OCI-LY7 (cell line): ENCODE measurements around the gene FBRSL1. TPM values are rescaled to one million over a fixed set of nuclear protein-coding genes. Genes with fewer than 3 reads are reported as not detected.
"Not testable (repeated sequence)": the region's sequence is repeated elsewhere in the genome, so short reads cannot be mapped to it uniquely, and the experiment has no call there.

Experiments used
- BruUV-seq: library from RNA; stranded (reverse); fragments of 400-500 nt; replicated peaks from 2 replicates; lab custom pipeline; 2021; lab: Mats Ljungman, UMichigan
- CTCF ChIA-PET: fragments of 300-600 bp; sonication (Branson Sonifier 250); formaldehyde crosslinking; loops from one replicate; lab custom pipeline; 2022; ENCODE audit warnings: antibody characterized with exemption; ENCODE audit not compliant: unreplicated experiment; lab: Charles Lee
- POLR2A ChIA-PET: fragments of 300-600 bp; sonication (Branson Sonifier 250); formaldehyde crosslinking; loops from one replicate; lab custom pipeline; 2022; ENCODE audit warnings: antibody characterized with exemption; lab: Charles Lee
- DNase-seq: peaks from one replicate; pipeline ENCODE4 v3.0.0-alpha.2; 2015; ENCODE audit warnings: low spot score
- H2AFZ ChIP-seq: fragments of 200-600 bp; sonication (generic), shearing (Covaris generic); 2 replicates; pipeline ENCODE4 v1.6.1; 2014; ENCODE audit warnings: mild to moderate bottlenecking, antibody characterized with exemption, low read length, moderate library complexity
- H3K27ac ChIP-seq: fragments of 200-600 bp; sonication (generic); 2 replicates; pipeline ENCODE4 v1.5.1; 2014; ENCODE audit warnings: mixed run types, low read depth, mild to moderate bottlenecking, moderate library complexity, low read length, inconsistent platforms; ENCODE audit not compliant: poor library complexity, severe bottlenecking
- H3K36me3 ChIP-seq: fragments of 200-600 bp; sonication (generic); 2 replicates; pipeline ENCODE4 v1.6.1; 2014; ENCODE audit warnings: mild to moderate bottlenecking, antibody characterized with exemption, low read length, moderate library complexity, mixed read lengths; ENCODE audit not compliant: insufficient read depth
- H3K4me1 ChIP-seq: fragments of 200-600 bp; sonication (generic); 2 replicates; pipeline ENCODE4 v1.5.1; 2014; ENCODE audit warnings: mild to moderate bottlenecking, low read length; ENCODE audit not compliant: insufficient read depth, poor library complexity, severe bottlenecking
- H3K4me2 ChIP-seq: fragments of 200-600 bp; sonication (generic); 2 replicates; pipeline ENCODE4 v1.6.1; 2014; ENCODE audit warnings: mild to moderate bottlenecking, low read length
- H3K4me3 ChIP-seq: fragments of 200-600 bp; sonication (generic); 2 replicates; pipeline ENCODE4 v1.5.1; 2014; ENCODE audit warnings: mild to moderate bottlenecking, low read depth, low read length; ENCODE audit not compliant: poor library complexity, severe bottlenecking
- H3K79me2 ChIP-seq: fragments of 200-600 bp; sonication (generic); 2 replicates; pipeline ENCODE4 v1.6.1; 2016; ENCODE audit warnings: low read depth, mild to moderate bottlenecking, low read length, moderate library complexity, mixed read lengths; ENCODE audit not compliant: insufficient read depth
- H3K9me2 ChIP-seq: fragments of 200-600 bp; sonication (generic); 2 replicates; pipeline ENCODE4 v1.6.1; 2016; ENCODE audit warnings: mild to moderate bottlenecking, low read length, mixed read lengths; ENCODE audit not compliant: insufficient read depth
- H3K9me3 ChIP-seq: fragments of 200-600 bp; sonication (generic); 2 replicates; pipeline ENCODE4 v1.6.1; 2014; ENCODE audit warnings: mild to moderate bottlenecking, mixed run types, low read length, mixed read lengths
- H4K20me1 ChIP-seq: fragments of 200-600 bp; sonication (generic); 2 replicates; pipeline ENCODE4 v1.6.1; 2014; ENCODE audit warnings: mild to moderate bottlenecking, antibody characterized with exemption, low read length, moderate library complexity, mixed read lengths; ENCODE audit not compliant: insufficient read depth
- EZH2phosphoT487 ChIP-seq: fragments of 200-600 bp; sonication (generic); IDR thresholded peaks from 2 replicates; pipeline ENCODE4 v1.6.1; 2018; ENCODE audit warnings: low read depth, borderline replicate concordance, mild to moderate bottlenecking, mixed run types, antibody characterized with exemption, low read length, moderate library complexity, mixed read lengths
- intact Hi-C: fragments of 100-400 bp; cut with micrococcal nuclease; formaldehyde crosslinking; loops from one replicate; pipeline ENCODE4 v1.10.0; 2022; ENCODE audit not compliant: unreplicated experiment
- total RNA-seq, 2 experiments: library from RNA; depleted of rRNA in 1 of 2; stranded (reverse); fragments of >200 nt in 1 of 2; shearing (Covaris generic) in 1 of 2; gene quantifications; 2 replicates each; pipeline ENCODE4 v1.2.3, GENCODE V29; 2014 to 2022
- TF ChIP-seq, protein P1 (sequence below): fragments of 200-600 bp; sonication (generic); conservative IDR thresholded peaks from 2 replicates; pipeline ENCODE4 v1.5.1; 2014; ENCODE audit warnings: mild to moderate bottlenecking, antibody characterized with exemption, low read length, moderate library complexity, mixed read lengths

FBRSL1 gene
- total RNA-seq, 2 experiments from 2014 or later: 24.6 to 87.8 TPM

DNA sequence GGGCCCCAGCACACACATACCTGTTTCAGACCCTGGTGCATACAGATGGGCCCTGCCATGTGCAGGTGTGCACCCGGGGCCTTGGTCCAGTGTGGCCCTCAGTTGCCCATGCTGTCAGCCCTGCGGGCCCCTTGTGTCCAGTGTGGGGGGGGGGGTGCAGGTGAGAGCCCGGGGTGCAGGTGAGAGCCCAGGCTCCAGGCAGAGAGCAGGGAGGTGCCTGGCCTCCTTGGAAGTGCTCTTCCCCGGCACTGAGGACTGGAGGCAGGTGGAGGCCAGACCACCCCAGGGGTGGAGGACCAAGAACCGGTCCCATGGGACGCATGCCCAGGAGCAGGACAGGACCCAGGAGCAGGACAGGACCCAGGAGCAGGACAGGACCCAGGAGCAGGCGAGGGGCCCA, 40.9 kb downstream of the FBRSL1 start:
- no peak for TF ChIP-seq EZH2phosphoT487
- TF ChIP-seq, protein P1, sequence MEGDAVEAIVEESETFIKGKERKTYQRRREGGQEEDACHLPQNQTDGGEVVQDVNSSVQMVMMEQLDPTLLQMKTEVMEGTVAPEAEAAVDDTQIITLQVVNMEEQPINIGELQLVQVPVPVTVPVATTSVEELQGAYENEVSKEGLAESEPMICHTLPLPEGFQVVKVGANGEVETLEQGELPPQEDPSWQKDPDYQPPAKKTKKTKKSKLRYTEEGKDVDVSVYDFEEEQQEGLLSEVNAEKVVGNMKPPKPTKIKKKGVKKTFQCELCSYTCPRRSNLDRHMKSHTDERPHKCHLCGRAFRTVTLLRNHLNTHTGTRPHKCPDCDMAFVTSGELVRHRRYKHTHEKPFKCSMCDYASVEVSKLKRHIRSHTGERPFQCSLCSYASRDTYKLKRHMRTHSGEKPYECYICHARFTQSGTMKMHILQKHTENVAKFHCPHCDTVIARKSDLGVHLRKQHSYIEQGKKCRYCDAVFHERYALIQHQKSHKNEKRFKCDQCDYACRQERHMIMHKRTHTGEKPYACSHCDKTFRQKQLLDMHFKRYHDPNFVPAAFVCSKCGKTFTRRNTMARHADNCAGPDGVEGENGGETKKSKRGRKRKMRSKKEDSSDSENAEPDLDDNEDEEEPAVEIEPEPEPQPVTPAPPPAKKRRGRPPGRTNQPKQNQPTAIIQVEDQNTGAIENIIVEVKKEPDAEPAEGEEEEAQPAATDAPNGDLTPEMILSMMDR: no peak
- CTCF ChIA-PET: no interaction called here
- Histone ChIP-seq H3K4me1 (no peaks in the 10 kb centered on the region), H3K9me2 (no peaks in the 10 kb centered on the region), H3K4me2 (no peak overlapping the region), H3K27ac (no peak overlapping the region), H3K36me3 (no peaks in the 10 kb centered on the region), H3K9me3 (no peaks in the 10 kb centered on the region), H4K20me1 (no peaks in the 10 kb centered on the region; the same call in 1 of the 2 replicates), H3K79me2 (no peaks in the 10 kb centered on the region), H2AFZ (no peak overlapping the region), H3K4me3 (no peak overlapping the region)
- intact Hi-C loops: no loop called here
- BruUV-seq: no TSS peak
- DNase-seq: no peak
- POLR2A ChIA-PET: interaction anchor here (0.6 kb wide), 1 partner anchor 278 kb away, joined by 3 read pairs; no protein-coding TSS in a partner anchor

DNA sequence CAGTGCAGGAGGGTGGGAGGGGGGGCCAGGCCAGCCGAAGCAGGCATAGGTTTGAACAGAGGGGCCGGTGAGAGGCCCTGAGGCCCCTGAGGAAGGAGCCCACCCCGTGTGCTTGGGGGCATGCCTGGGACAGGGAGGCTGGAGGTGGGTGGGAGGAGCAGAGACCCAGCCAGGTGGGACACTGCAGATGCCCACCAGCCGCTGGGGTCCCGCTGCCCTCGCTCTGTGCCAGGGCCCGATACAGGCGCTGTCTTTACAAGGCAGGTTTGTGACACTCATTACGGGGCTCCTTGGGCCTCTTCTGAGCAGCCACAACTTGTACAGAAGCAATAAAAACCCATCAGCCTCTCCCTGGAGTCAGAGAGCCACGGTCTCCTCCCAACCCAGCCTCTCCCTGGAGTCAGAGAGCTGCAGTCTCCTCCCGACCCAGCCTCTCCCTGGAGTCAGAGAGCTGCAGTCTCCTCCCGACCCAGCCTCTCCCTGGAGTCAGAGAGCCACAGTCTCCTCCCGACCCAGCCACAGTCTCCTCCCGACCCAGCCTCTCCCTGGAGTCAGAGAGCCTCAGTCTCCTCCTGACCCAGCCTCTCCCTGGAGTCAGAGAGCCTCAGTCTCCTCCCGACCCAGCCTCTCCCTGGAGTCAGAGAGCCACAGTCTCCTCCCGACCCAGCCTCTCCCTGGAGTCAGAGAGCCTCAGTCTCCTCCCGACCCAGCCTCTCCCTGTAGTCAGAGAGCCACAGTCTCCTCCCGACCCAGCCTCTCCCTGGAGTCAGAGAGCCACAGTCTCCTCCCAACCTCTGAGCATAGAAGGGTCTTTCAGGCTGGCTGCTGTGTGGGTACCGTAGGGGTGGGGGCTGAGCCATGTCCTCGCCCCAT, 43.0 kb downstream of the FBRSL1 start:
- H3K4me1 ChIP-seq, H4K20me1 ChIP-seq, intact Hi-C loops, H3K4me3 ChIP-seq, BruUV-seq, H3K4me2 ChIP-seq, H2AFZ ChIP-seq, H3K9me2 ChIP-seq, H3K36me3 ChIP-seq, CTCF ChIA-PET, H3K79me2 ChIP-seq, H3K27ac ChIP-seq, POLR2A ChIA-PET, H3K9me3 ChIP-seq, DNase-seq: not testable (repeated sequence)

DNA sequence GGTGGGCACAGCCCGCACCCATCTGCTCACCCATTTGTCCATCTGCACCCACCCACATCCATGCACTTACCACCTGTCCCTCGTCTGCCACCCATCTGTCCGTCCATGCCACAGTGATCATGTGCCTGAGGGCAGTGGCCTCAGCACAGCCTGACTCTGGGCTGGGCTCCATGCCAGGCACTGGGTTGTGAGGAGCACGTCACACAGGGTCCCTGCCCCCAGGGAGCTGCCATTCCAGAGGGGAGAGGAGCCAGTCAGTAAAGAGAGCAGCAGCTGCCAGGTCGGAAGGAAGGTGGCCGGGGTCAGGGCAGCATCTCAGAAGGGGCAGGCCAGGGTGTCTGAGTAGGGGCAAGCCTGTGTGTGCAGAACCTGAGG, 43.6 kb downstream of the FBRSL1 start:
- Histone ChIP-seq H2AFZ (no peak overlapping the region), H3K36me3 (no peaks in the 10 kb centered on the region), H3K79me2 (no peaks in the 10 kb centered on the region), H3K4me2 (no peak overlapping the region), H3K9me3 (no peaks in the 10 kb centered on the region), H4K20me1 (no peaks in the 10 kb centered on the region), H3K4me3 (no peak overlapping the region), H3K9me2 (no peaks in the 10 kb centered on the region), H3K4me1 (no peaks in the 10 kb centered on the region), H3K27ac (no peak overlapping the region)
- no TSS peak for BruUV-seq
- CTCF ChIA-PET: no interaction called here
- intact Hi-C loops: no loop called here
- POLR2A ChIA-PET: no interaction called here
- TF ChIP-seq, protein P1: no peak
- TF ChIP-seq EZH2phosphoT487: no peak
- DNase-seq: no peak
